GM13977 (cell line): Measurements from ENCODE around the gene FBXO47.
A peak's percentile ranks its signal among the peaks of the same experiment; 100 is the strongest.
"Not testable (repeated sequence)": the region's sequence is repeated elsewhere in the genome, so short reads cannot be mapped to it uniquely, and the experiment has no call there.

Experiments used
- DNase-seq: peaks from one replicate; pipeline ENCODE4 v3.0.0; 2012; ENCODE audit warnings: low spot score
- in situ Hi-C: fragments of 300-500 bp; cut with MboI; formaldehyde crosslinking; loops from one replicate; pipeline ENCODE4 v1.12.0; 2022; ENCODE audit warnings: low sequenced_read_pairs, low pct_unique_long_range_greater_than_20kb, mixed read lengths, inconsistent platforms; ENCODE audit not compliant: unreplicated experiment
- TF ChIP-seq, protein P1 (sequence below): IDR thresholded peaks from 2 replicates; pipeline ENCODE4 v1.5.1; 2012; ENCODE audit warnings: mild to moderate bottlenecking, control low read depth; ENCODE audit not compliant: insufficient read depth; ENCODE audit errors: extremely low read depth, missing control alignments

The FBXO47 gene

DNA sequence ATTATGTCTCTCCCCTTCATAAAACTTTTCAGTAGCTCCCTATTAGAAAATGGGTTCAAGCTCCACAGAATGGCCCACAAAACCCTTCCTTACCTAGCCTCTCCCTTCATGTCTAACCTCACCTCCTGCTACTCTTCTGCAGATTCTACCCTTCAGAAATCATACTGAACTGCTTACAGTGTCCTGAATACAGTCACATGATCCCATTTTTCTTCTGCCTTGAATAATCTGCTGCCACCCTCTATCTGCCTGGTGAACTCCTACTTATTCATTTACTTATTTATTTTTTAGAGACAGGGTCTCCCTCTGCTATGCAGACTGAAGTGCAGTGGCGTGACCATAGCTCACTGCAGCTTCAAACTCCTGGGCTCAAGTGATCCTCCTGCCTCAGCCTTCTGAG lies 26.8 kb downstream of the FBXO47 start:
- TF ChIP-seq, protein P1, sequence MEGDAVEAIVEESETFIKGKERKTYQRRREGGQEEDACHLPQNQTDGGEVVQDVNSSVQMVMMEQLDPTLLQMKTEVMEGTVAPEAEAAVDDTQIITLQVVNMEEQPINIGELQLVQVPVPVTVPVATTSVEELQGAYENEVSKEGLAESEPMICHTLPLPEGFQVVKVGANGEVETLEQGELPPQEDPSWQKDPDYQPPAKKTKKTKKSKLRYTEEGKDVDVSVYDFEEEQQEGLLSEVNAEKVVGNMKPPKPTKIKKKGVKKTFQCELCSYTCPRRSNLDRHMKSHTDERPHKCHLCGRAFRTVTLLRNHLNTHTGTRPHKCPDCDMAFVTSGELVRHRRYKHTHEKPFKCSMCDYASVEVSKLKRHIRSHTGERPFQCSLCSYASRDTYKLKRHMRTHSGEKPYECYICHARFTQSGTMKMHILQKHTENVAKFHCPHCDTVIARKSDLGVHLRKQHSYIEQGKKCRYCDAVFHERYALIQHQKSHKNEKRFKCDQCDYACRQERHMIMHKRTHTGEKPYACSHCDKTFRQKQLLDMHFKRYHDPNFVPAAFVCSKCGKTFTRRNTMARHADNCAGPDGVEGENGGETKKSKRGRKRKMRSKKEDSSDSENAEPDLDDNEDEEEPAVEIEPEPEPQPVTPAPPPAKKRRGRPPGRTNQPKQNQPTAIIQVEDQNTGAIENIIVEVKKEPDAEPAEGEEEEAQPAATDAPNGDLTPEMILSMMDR: no peak
- in situ Hi-C loops: no loop called here
- no peak for DNase-seq

DNA sequence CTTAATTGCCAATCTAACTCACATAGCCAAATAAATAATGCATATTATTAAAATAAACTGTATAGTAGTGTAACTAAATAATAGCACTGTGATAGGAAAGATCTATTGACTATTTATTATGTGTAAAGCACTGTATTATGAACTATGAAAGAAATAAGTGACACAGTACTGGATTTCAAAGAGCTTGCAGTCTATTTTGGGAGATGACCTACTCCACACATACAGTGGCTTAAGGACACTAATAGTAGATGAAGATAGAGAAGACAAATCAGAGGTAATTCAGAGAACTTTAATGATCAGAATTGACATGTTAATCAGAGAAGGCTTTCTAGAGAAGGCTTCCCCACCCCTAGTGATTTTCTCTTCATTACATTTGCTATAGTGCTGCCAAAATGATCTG lies 27.2 kb downstream of the FBXO47 start:
- DNase-seq: no peak
- in situ Hi-C loops: no loop called here
- TF ChIP-seq, protein P1: no peak

DNA sequence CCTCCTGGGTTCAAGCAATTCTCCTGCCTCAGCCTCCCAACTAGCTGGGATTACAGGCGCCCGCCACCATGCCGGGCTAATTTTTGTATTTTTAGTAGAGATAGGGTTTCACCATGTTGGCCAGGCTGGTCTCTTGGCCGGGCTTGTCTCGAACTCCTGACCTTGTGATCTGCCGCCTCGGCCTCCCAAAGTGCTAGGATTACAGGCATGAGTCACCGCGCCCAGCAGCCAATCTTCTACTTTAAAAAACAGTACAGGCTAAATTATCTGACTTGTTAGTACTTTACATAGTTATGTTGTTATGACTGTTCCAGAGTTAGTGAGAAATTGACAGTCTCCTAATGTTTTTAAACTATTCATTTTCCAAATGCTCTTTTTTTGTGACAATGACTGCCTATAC lies 33.2 kb downstream of the FBXO47 start:
- DNase-seq, in situ Hi-C loops: not testable (repeated sequence)

DNA sequence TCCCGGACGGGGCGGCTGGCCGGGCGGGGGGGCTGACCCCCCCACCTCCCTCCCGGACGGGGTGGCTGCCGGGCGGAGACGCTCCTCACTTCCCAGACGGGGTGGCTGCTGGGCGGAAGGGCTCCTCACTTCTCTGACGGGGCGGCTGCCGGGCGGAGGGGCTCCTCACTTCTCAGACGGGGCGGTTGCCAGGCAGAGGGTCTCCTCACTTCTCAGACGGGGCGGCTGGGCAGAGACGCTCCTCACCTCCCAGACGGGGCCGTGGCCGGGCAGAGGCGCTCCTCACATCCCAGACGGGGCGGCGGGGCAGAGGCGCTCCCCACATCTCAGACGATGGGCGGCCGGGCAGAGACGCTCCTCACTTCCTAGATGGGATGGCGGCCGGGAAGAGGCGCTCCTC lies 36.4 kb downstream of the FBXO47 start:
- in situ Hi-C loops, DNase-seq: not testable (repeated sequence)

DNA sequence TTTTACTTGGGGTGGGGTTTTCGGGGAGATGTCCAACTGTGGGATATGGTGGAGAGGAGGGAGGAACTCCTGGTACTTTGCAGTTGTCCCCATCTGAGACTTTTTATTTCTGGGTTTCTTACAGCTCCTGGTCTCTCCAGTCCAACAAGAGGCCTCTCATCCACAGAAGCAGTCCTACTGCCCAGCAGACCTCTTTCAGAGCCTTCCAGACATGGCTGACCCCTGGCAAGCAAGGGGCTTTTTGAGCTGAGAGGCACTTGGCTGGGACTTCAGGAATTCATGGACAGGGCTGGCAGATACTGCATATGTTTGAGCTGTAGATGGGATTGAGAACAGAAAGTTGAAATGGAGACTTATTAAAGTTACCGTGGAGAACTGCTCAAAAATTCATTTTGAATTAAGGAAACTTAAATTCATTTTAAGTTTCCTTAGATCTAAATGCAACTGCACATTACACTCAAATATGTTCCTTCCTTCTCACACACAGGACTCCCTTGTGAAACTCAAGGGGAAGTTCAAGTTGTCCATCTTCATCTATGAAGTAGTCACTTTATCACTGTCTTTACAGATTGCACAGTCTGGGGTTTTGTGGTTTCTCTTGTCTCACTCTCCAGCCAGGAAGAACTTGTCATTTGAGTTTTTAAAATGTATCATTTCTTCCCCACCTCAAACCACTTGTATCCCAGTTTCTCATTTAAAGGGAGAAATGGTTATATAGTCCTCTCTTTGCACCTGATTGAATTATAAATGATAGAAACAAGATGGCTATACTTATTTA lies 40.7 kb downstream of the FBXO47 start:
- in situ Hi-C loops: no loop called here
- DNase-seq: peak; percentile 63
- TF ChIP-seq, protein P1: no peak

DNA sequence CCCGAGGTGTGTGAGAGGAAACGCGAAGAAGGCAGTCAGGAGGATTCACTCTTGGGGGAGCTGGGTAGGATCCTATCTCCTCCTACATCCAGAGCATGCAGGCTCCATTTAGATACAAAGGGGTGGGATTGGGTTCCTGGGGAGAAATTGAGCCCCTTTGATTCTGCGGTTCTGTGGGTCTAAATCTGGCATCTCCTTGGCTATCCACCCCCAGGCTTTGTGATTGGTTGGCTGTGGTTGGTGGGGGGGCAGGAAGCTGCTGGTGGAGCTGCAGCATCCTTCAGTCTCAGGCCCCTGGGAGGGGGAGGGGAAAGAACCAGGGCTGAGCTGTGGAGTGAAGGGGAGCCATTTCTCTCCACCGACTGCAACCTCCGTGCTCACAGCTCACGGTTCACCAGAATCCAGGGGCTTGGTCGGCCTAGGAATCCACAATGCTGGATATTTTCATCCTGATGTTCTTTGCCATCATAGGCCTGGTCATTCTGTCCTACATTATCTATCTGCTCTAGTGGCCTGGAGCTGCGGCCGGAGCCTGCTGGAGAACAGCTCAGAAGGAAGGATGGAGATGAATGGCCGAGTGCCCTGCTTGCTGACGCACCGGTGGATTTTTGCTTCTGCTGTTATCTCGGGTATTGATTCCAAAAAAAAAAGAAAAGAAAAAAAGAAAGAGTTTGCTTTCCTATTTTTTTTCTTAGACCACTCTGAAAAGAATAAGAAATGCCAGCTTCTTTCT lies 41.8 kb downstream of the FBXO47 start, which contains the start of gene LASP1NB:
TSS of gene LASP1NB (plus strand) at position 352 of the 733 bp plus-strand sequence.
- in situ Hi-C loops: no loop called here
- TF ChIP-seq, protein P1: no peak
- no peak for DNase-seq

DNA sequence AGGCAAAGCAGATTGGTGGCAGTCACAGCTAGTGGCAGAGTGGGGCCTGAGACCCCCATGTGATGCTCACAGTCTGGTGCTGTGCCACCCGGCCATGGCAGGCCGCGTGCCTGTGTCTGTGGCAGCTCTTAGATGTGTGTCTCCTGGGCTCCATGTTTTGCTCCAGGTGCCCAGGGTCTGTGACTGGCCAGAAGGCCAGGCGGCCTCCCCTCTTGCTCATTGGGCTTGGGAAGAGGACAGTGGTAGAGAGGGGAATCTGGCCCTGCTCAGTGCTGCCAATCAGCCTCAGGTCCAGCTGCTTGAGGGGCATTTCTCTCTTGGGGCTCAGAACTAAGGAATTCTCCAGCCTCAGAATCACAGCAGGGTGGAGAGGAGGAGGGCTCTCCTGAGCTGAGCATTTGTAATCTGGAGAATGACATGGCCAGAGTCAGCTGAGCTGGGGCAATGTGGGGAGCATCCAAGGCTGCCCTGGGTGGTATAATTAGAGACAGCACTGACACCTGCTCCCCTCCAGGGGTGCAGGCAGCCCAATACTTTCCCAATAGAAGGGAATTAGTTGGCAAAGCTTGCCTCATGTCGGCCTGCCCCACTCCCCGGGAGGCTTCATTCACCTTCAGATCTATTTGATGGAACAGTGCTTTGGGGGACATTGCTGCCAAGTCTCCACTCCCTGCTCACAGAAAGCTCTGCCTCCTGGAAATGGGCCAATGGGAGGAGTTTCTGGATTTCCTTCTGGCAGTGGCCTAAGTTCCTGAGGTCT lies 44.5 kb downstream of the FBXO47 start:
- DNase-seq: no peak
- TF ChIP-seq, protein P1: no peak
- in situ Hi-C loops: no loop called here
